GM19239 (cell line): ENCODE results near the gene OVCH1.
A peak's percentile ranks its signal among the peaks of the same experiment; 100 is the strongest.

Experiments used
- DNase-seq: peaks from one replicate; pipeline ENCODE4 v3.0.0; 2011; ENCODE audit warnings: low spot score; ENCODE audit not compliant: insufficient read length
- FAIRE-seq: peaks from 2 replicates; lab custom pipeline; 2011; peaks lifted over from hg19 to GRCh38; lab: Jason Lieb, UNC

The OVCH1 gene

GRCh38 chr12:29497588-29497987 lies at the start of gene OVCH1:
OVCH1 (minus strand) TSS chr12:29497686; CDS start chr12:29497686, 0 bp downstream.
- FAIRE-seq = no peak

GRCh38 chr12:29547151-29547632 lies 49.7 kb upstream of the OVCH1 start:
- no peak for DNase-seq
- no peak for FAIRE-seq

More at GRCh38 chr12:29497588-29497987, at the start of gene OVCH1:
- no peak for DNase-seq

DNA sequence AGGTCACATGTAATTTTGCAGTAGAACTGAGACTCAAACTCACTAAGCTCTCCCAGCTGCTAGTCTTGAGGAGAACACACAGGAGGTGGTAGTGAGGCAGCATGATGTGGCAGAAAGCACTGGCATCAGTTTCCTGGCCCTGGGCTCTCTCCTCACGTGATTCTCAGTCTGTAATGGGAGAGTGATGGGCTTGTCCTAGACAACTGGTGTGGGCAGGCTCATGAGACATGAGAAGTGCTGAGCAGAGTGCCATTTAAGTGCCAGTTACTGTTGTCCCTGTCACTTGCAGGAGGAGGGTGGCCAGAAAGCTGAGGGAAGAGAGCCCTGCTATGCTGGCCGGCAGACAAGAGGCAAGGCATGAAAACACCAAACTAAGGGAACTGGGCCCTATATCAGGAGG lies 48.5 kb upstream of the OVCH1 start:
- FAIRE-seq (no peak), DNase-seq (no peak)

DNA sequence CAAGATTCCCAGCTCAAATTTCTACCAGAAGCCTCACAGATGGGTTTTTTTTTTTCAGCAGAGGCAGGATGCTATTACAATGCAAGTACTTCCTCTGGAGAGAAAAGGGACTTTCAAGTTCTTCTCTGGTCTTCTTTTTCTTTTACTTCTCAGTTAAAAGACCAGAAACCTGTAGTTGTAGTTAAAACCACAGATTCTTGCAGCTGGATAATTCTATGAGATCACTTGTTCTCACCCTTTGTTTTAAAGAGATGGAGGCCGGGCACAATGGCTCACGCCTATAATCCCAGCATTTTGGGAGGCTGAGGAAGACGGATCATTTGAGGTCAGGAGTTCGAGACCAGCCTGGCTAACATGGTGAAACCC lies 47.6 kb upstream of the OVCH1 start:
- FAIRE-seq (no peak), DNase-seq (no peak)

DNA sequence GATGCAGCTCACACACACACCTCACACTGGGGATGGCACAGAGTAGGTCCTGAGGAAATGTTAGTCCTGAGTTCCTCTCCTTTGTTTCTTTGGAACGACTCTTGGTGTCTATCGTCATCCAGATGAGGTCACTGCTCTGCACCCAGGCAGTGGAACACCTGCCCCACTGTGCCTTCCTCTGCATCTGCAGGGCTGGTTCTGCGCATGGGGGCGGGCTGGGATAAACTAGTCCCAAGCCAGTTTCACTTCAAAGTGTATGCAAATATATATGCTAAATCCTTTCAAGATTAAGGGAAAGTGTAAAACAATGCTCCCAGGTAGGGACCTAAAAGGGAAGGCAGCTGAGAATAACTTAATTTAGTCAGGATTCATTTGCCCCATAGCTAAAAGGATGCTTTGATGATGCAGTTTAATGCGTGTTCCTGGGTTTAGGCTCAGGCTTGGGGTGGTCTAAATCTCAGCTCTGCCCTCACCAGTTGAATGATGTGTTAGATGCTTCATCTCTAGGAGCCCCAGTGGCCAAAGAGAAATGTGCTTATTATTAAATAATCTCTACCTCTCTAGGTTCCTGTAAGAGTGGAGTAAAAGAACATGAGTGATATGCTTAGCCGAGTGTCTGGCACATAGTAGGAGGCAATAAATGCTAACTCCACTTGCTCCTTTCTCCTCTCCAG lies 47.1 kb upstream of the OVCH1 start:
- DNase-seq (no peak), FAIRE-seq (no peak)

- no peak for DNase-seq
Observed at GRCh38 chr12:29543036-29543435, 45.5 kb upstream of the OVCH1 start.

GRCh38 chr12:29537298-29537697 lies 39.8 kb upstream of the OVCH1 start:
- no peak for FAIRE-seq
- DNase-seq = no peak

More at GRCh38 chr12:29543036-29543435, 45.5 kb upstream of the OVCH1 start:
- FAIRE-seq = no peak

GRCh38 chr12:29534935-29535334 lies 37.4 kb upstream of the OVCH1 start:
- FAIRE-seq (no peak), DNase-seq (no peak)

DNA sequence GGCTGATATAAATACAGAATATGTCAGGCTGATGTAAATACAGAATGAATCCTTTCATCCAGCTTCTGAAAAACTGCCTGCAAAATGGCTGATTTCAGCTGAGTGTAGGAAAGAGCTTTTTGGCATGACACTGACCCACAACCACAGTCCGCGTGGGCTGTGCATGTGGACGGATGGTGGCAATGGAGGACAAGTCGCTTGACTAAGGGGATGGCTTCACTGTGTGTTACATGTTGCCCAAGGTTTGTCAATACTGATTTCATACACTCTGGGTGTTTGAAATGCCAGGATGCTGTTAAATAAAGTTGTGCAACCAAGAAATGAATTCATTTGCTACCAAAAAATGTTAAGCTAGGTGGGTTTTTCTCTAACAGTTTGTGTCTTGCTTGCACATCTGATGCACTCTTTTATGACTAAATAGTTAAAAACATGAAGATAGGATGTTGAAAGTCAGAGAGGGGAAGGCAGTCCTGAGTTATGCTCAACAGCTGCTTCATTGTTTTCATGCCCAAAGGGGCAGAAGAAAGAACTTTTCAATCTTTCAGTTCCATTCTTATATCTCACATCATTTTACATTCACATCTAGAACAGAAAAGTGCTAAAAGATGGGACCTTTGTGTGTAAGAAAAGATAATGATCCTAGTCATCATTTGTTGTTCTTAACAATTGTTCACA lies 36.5 kb upstream of the OVCH1 start:
- no peak for FAIRE-seq
- DNase-seq = no peak

DNA sequence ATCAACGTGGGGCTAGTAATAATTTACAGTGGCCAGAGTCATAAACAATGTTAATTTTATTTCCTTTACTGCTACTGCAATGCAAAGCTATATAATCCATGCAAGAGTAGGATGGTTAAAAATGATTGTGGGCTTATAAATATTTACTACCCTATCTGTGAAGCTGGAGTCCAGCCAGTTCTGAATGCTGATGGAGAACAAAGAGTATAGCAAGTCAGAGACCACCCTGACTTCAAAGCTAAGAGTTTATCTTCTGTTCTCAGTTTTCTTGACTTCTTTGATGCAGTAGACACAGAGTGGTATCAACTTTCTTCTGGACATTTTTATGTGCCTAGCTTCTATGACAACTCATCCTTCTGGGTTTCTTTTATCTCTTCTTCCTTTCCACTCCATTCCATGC lies 34.0 kb upstream of the OVCH1 start:
- FAIRE-seq = no peak

DNA sequence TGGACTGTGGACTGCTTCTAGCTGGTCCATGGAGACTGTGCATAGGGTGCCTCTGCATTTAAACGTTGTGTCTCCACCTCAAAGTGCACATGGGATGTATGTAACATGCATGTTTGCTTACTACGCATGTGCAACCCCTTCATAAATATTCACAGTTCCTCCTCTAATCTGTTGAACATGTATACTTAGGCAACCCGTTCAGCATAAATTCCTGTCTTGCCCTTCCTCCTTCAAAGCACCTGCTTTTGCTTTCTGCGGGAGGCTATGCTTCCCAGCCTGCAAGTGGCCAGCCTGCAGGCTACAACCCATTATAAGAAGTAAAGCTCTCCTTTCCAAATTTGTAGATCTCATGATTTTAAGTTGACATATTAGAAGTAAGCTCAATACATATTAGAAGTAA lies 33.0 kb upstream of the OVCH1 start:
- FAIRE-seq (no peak), DNase-seq (no peak)

More for the DNA sequence above, 34.0 kb upstream of the OVCH1 start:
- DNase-seq = no peak

DNA sequence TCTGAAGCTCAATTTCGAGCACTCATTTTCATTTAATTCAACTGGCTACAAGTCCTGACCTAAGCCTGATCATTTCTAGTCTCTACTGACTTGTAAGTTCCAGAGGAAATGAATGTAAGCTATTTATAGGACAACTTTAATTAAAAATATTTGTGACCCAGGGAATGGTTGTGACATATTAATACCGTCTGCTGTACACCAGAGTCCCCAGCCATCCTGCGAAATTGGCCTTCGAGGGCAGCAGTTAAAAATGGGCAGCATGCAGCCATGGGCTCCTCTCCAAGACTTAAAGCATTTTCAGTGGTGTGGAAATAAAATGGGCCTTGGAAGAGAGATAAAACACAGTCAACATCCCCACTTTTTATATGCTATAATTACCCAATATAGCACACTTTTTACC lies 30.7 kb upstream of the OVCH1 start:
- no peak for DNase-seq
- no peak for FAIRE-seq

GRCh38 chr12:29521951-29522350 lies 24.5 kb upstream of the OVCH1 start:
- DNase-seq = no peak

GRCh38 chr12:29519585-29520182 lies 22.2 kb upstream of the OVCH1 start:
- FAIRE-seq = no peak

More at GRCh38 chr12:29521951-29522350, 24.5 kb upstream of the OVCH1 start:
- FAIRE-seq = no peak

DNA sequence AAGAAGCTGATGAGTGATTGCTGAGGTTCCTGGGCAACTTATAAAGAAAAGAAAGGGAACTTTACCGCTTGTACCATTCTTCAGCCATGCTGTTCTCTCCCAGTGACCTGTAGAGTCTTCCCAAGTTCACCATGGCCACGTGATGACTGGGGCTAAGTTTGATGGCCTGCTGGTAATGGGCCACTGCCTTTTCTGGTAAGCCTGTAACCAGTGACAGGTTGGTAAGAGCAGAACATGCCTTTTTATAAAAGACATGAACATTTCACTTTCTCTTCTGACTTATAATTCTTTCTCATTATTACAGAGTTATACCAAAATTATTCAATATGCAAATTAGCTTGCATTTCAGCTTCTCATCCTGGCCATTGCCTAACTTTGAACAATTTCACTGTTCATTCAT lies 20.9 kb upstream of the OVCH1 start:
- DNase-seq (no peak), FAIRE-seq (no peak)

More at GRCh38 chr12:29519585-29520182, 22.2 kb upstream of the OVCH1 start:
- peak; percentile 8 for DNase-seq

- DNase-seq = no peak
- FAIRE-seq = no peak
Observed at GRCh38 chr12:29517264-29517663, 19.8 kb upstream of the OVCH1 start.

DNA sequence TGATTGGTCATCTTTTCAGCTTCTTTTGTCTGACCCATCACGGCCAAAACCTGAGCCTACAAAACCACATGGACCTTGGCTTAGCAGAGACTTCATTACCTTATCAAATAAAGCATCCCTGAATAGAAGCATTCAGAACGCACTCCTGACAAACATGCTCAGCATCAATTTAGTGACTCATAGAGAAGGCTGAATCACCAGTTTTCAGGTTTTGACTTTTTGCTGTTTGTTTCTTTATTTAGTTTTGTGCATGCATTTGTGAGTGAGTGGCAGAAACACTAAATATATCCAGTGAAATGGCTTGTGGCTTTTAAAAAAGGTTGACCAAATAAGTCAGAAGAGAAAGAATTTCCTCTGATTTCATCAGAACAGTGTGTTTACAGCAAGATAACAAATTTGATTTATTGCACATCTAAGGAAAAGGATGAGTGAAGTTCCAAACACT lies 19.0 kb upstream of the OVCH1 start:
- DNase-seq (no peak), FAIRE-seq (no peak)

- DNase-seq = no peak
- FAIRE-seq = no peak
Observed at GRCh38 chr12:29510591-29511185, 13.2 kb upstream of the OVCH1 start.

GRCh38 chr12:29509503-29509902 lies 12.0 kb upstream of the OVCH1 start:
- FAIRE-seq (no peak), DNase-seq (no peak)

GRCh38 chr12:29508949-29509348 lies 11.5 kb upstream of the OVCH1 start:
- no peak for FAIRE-seq
- DNase-seq = no peak

DNA sequence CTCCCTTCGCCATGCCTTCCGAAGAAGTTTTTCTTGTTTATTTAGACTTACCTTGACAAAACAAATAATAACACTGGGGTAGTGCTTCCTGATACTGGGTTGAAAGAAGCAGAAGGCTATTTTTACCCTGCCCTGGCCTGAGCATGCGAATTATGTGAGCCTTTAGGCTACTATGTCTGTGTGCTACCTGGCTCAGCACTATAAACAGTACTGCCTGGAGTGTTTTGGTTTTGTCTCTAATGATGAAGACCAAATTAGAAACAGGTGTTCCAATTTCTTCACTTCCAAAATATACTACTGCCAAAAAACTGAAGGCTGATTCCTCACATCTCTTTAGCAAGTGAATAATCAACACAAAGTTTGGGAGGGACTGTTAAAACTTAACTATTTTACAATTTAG lies 7.6 kb upstream of the OVCH1 start:
- no peak for FAIRE-seq

More for the DNA sequence above, 7.6 kb upstream of the OVCH1 start:
- DNase-seq = no peak
